IMR-90 (cell line): ENCODE results near the gene MRS2. TPM values are rescaled to one million over a fixed set of nuclear protein-coding genes. Genes with fewer than 3 reads are reported as not detected.

ENCODE experiments used
- ATAC-seq: fragments of 200-7000 bp; cut with Tn5 transposase; 2 replicates; pipeline ENCODE4 v1.9.1; 2020; ENCODE audit warnings: low read depth, mild to moderate bottlenecking, moderate library complexity
- BruUV-seq: library from RNA; stranded (reverse); fragments of 400-500 nt; replicated peaks from 2 replicates; lab custom pipeline; 2021; lab: Mats Ljungman, UMichigan
- CTCF ChIA-PET: fragments of 300-600 bp; formaldehyde crosslinking; extraction: SDS; loops from one replicate; lab custom pipeline; 2021; ENCODE audit warnings: antibody characterized with exemption; lab: Yijun Ruan, JAX
- POLR2A ChIA-PET: fragments of 300-600 bp; sonication (Branson Sonifier 250); formaldehyde crosslinking; loops from one replicate; lab custom pipeline; 2022; ENCODE audit warnings: antibody characterized with exemption; ENCODE audit not compliant: unreplicated experiment; lab: Charles Lee
- DNase-seq: peaks from one replicate; pipeline ENCODE4 v3.0.0; 2013
- H2AFZ ChIP-seq: replicated peaks from 2 replicates; pipeline ENCODE3; 2013; ENCODE audit warnings: low read length, mild to moderate bottlenecking; ENCODE audit not compliant: poor library complexity
- H2AK5ac ChIP-seq: 2 replicates; pipeline ENCODE4 v1.6.1; 2013; ENCODE audit warnings: low read depth, low read length, inconsistent platforms
- H2AK9ac ChIP-seq: replicated peaks from 2 replicates; pipeline ENCODE3; 2013; ENCODE audit warnings: mild to moderate bottlenecking, low read depth, low read length, moderate library complexity; ENCODE audit not compliant: poor library complexity
- H2BK120ac ChIP-seq: 2 replicates; pipeline ENCODE4 v1.6.1; 2013; ENCODE audit warnings: low read depth, low read length, inconsistent platforms
- H2BK15ac ChIP-seq: 3 replicates; pipeline ENCODE4 v1.6.1; 2013; ENCODE audit warnings: low read depth, low read length, inconsistent platforms
- H2BK20ac ChIP-seq: 2 replicates; pipeline ENCODE4 v1.6.1; 2013; ENCODE audit warnings: low read depth, mild to moderate bottlenecking, inconsistent platforms, low read length, moderate library complexity
- H2BK5ac ChIP-seq: 2 replicates; pipeline ENCODE4 v1.6.1; 2013; ENCODE audit warnings: mild to moderate bottlenecking, low read depth, low read length, inconsistent platforms; ENCODE audit not compliant: poor library complexity, severe bottlenecking
- H3K14ac ChIP-seq: replicated peaks from 2 replicates; pipeline ENCODE4 v1.6.1; 2013; ENCODE audit warnings: low read depth, low read length, inconsistent platforms
- H3K18ac ChIP-seq: 2 replicates; pipeline ENCODE4 v1.6.1; 2013; ENCODE audit warnings: low read depth, low read length, control low read depth
- H3K23ac ChIP-seq: 2 replicates; pipeline ENCODE4 v1.6.1; 2013; ENCODE audit warnings: low read depth, low read length, inconsistent platforms
- H3K27ac ChIP-seq: 2 replicates; pipeline ENCODE4 v1.5.1; 2013; ENCODE audit warnings: mild to moderate bottlenecking, control low read depth, low read length; ENCODE audit not compliant: insufficient read depth
- H3K27me3 ChIP-seq: 2 replicates; pipeline ENCODE4 v1.6.1; 2013; ENCODE audit warnings: low read length; ENCODE audit not compliant: control insufficient read depth, insufficient read depth
- H3K36me3 ChIP-seq: 2 replicates; pipeline ENCODE4 v1.6.1; 2013; ENCODE audit warnings: low read length, mixed read lengths; ENCODE audit not compliant: control insufficient read depth, insufficient read depth
- H3K4ac ChIP-seq: 2 replicates; pipeline ENCODE4 v1.6.1; 2013; ENCODE audit warnings: low read depth, low read length, inconsistent platforms
- H3K4me1 ChIP-seq: 2 replicates; pipeline ENCODE4 v1.6.1; 2013; ENCODE audit warnings: low read length, mixed read lengths; ENCODE audit not compliant: control insufficient read depth, insufficient read depth
- H3K4me2 ChIP-seq: 2 replicates; pipeline ENCODE4 v1.6.1; 2013; ENCODE audit warnings: low read depth, mild to moderate bottlenecking, control low read depth, low read length, moderate library complexity
- H3K4me3 ChIP-seq: 2 replicates; pipeline ENCODE4 v1.5.1; 2013; ENCODE audit warnings: low read depth, mild to moderate bottlenecking, control low read depth, low read length, moderate library complexity; ENCODE audit not compliant: insufficient read depth
- H3K56ac ChIP-seq: 2 replicates; pipeline ENCODE4 v1.6.1; 2013; ENCODE audit warnings: low read length, inconsistent platforms; ENCODE audit not compliant: insufficient read depth; ENCODE audit errors: extremely low read depth
- H3K79me1 ChIP-seq, 2 experiments: 2 replicates each; pipeline ENCODE4 v1.6.1; 2013; ENCODE audit warnings: low read length in 2 of 2, inconsistent platforms in 1 of 2, low read depth in 1 of 2
- H3K9ac ChIP-seq: 2 replicates; pipeline ENCODE4 v1.6.1; 2013; ENCODE audit warnings: low read depth, low read length, control low read depth
- H3K9me1 ChIP-seq: 2 replicates; pipeline ENCODE4 v1.6.1; 2013; ENCODE audit warnings: low read length, inconsistent platforms; ENCODE audit not compliant: insufficient read depth
- H3K9me3 ChIP-seq: 2 replicates; pipeline ENCODE4 v1.6.1; 2013; ENCODE audit warnings: low read length; ENCODE audit not compliant: control insufficient read depth, insufficient read depth
- H4K20me1 ChIP-seq: 2 replicates; pipeline ENCODE4 v1.6.1; 2013; ENCODE audit warnings: low read length, inconsistent platforms; ENCODE audit not compliant: insufficient read depth
- H4K5ac ChIP-seq: 2 replicates; pipeline ENCODE4 v1.6.1; 2013; ENCODE audit warnings: mild to moderate bottlenecking, low read depth, low read length, control low read depth
- H4K8ac ChIP-seq, 2 experiments: 2 replicates each; pipeline ENCODE4 v1.6.1; 2013; ENCODE audit warnings: low read depth in 2 of 2, low read length in 2 of 2, control low read depth in 1 of 2, inconsistent platforms in 1 of 2
- H4K91ac ChIP-seq: 2 replicates; pipeline ENCODE4 v1.6.1; 2013; ENCODE audit warnings: low read depth, low read length, inconsistent platforms; ENCODE audit not compliant: insufficient read depth
- BHLHE40 ChIP-seq: fragments of 150-350 bp; IDR thresholded peaks from 2 replicates; pipeline ENCODE4 v1.6.1; 2016; ENCODE audit warnings: mild to moderate bottlenecking, low read depth, low read length
- CHD1 ChIP-seq: IDR thresholded peaks from 2 replicates; pipeline ENCODE4 v1.6.1; 2012; ENCODE audit warnings: low read depth, low read length, improper control_type of control experiment
- ELK1 ChIP-seq: fragments of 150-350 bp; IDR thresholded peaks from 2 replicates; pipeline ENCODE4 v1.6.1; 2016; ENCODE audit warnings: low read depth, mild to moderate bottlenecking, low read length, moderate library complexity, borderline replicate concordance
- MAFK ChIP-seq: IDR thresholded peaks from 2 replicates; pipeline ENCODE4 v1.6.1; 2012; ENCODE audit warnings: low read depth, low read length, improper control_type of control experiment
- NFE2L2 ChIP-seq: fragments of 150-350 bp; IDR thresholded peaks from 2 replicates; pipeline ENCODE4 v1.6.1; 2016; ENCODE audit warnings: low read depth, mild to moderate bottlenecking, low read length
- SMC3 ChIP-seq: fragments of 150-350 bp; IDR thresholded peaks from 2 replicates; pipeline ENCODE4 v1.6.1; 2016; ENCODE audit warnings: low read depth, mild to moderate bottlenecking, antibody characterized with exemption, low read length, moderate library complexity
- dilution Hi-C: fragments of 300-500 bp; cut with HindIII; formaldehyde crosslinking; loops from one replicate; pipeline ENCODE4 v1.14.3; 2018; ENCODE audit warnings: low sequenced_read_pairs; ENCODE audit not compliant: unreplicated experiment
- in situ Hi-C: fragments of 300-500 bp; cut with MboI; formaldehyde crosslinking; loops from 3 replicates; pipeline ENCODE4 v1.14.3; 2019; ENCODE audit warnings: low sequenced_read_pairs, inconsistent platforms, mixed read lengths
- intact Hi-C: fragments of 100-400 bp; cut with micrococcal nuclease; formaldehyde crosslinking; loops from 2 replicates; pipeline ENCODE4 v1.10.0; 2022
- microRNA-seq, 2 experiments: library from miRNA; stranded (forward) in 1 of 2; unstranded in 1 of 2; fragments of 10-50 nt in 1 of 2; fragments of <30 nt in 1 of 2; gene quantifications in 1 of 2; microRNA quantifications in 1 of 2; one replicate each; pipeline versions ENCODE3 to v1.1.0; 2013 to 2020; ENCODE audit not compliant: insufficient read depth in 1 of 2, insufficient read length in 1 of 2, unreplicated experiment in 1 of 2
- polyA plus RNA-seq, 3 experiments: library from polyadenylated mRNA; depleted of rRNA; stranded (reverse); fragments of >200 nt; gene quantifications; 2 replicates each; pipeline ENCODE4 v1.2.3, GENCODE V29; 2012; ENCODE audit warnings: low replicate concordance in 1 of 3
- small RNA-seq, 5 experiments: library from RNA; depleted of rRNA; stranded (forward); fragments of <200 nt; gene quantifications; one replicate each; pipeline ENCODE3, GENCODE V24; 2012
- total RNA-seq: library from RNA; depleted of rRNA; stranded (reverse); fragments of >200 nt; gene quantifications from 2 replicates; pipeline ENCODE4 v1.2.3, GENCODE V29; 2012; rRNA removed
- TF ChIP-seq, protein P1 (sequence below): fragments of 150-350 bp; IDR thresholded peaks from 2 replicates; pipeline ENCODE4 v1.6.1; 2017; ENCODE audit warnings: mild to moderate bottlenecking, antibody characterized with exemption, low read length, low read depth

MRS2 gene
- total and polyA plus RNA-seq, 2 of the 4 experiments (the other 2 are of a cell fraction), result 8.8 to 11.1 TPM

GRCh38 chr6:24472181-24472580 is 69.4 kb downstream of the MRS2 start:
- Histone ChIP-seq H4K8ac (no peak overlapping the region), H3K18ac (no peak overlapping the region), H4K5ac (no peak overlapping the region), H4K20me1 (no peaks in the 10 kb centered on the region), H4K91ac (no peak overlapping the region), H3K14ac (no peak overlapping the region), H2AK5ac (no peak overlapping the region), H3K23ac (no peak overlapping the region), H2BK20ac (no peak overlapping the region), H2BK120ac (no peak overlapping the region), H3K9ac (no peak overlapping the region), H2BK5ac (no peak overlapping the region), H3K9me3 (no peaks in the 10 kb centered on the region), H3K27me3 (no peaks in the 10 kb centered on the region; the same call in 1 of the 2 replicates), H3K27ac (no peak overlapping the region), H3K4ac (no peak overlapping the region), H3K36me3 (no peaks in the 10 kb centered on the region), H3K56ac (no peak overlapping the region), H3K9me1 (no peaks in the 10 kb centered on the region), H3K4me3 (no peak overlapping the region), H3K79me1 (no peaks in the 10 kb centered on the region), H3K4me2 (no peak overlapping the region), H2AK9ac (no peak overlapping the region), H2BK15ac (no peak overlapping the region), H2AFZ (no peak overlapping the region), H3K4me1 (no peaks in the 10 kb centered on the region)
- DNase-seq (peak; percentile 12), ATAC-seq (peak; percentile 57)
- TF ChIP-seq, protein P1, sequence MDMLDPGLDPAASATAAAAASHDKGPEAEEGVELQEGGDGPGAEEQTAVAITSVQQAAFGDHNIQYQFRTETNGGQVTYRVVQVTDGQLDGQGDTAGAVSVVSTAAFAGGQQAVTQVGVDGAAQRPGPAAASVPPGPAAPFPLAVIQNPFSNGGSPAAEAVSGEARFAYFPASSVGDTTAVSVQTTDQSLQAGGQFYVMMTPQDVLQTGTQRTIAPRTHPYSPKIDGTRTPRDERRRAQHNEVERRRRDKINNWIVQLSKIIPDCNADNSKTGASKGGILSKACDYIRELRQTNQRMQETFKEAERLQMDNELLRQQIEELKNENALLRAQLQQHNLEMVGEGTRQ, result no peak
- no peak for TF ChIP-seq ELK1
- no peak for TF ChIP-seq SMC3
- 0 out of 2 replicates have a peak, but pooled peaks have one; percentile 24 for TF ChIP-seq MAFK
- peak; percentile 85 for TF ChIP-seq NFE2L2
- TF ChIP-seq BHLHE40, result no peak
- no peak for TF ChIP-seq CHD1
- in situ Hi-C loops (no loop called here), intact Hi-C loops (no loop called here), dilution Hi-C loops (no loop called here)
- CTCF ChIA-PET, result no interaction called here
- BruUV-seq, result no TSS peak
- POLR2A ChIA-PET, result no interaction called here

Small RNA genes lying within 50 kb of the gene (microRNA-seq; reads per million reads assigned to microRNA genes)
- gene RNU6-391P (ENCODE audit: insufficient read depth, insufficient read length), result not detected

Small RNA genes lying within 50 kb of the gene (small RNA-seq; reads per million reads assigned to genes)
- 0 to 0.60 (median 0) reads per million in 5 experiments for gene RNU6-391P

Other genes starting within 250 kb of the MRS2 start
- not detected in 2 replicates for gene DCDC2, start 44.9 kb upstream of the MRS2 start, total RNA-seq
- not detected in 2 replicates for gene DCDC2, start 44.9 kb upstream of the MRS2 start, polyA plus RNA-seq (2012; rRNA removed)
- gene GPLD1, start 86.6 kb downstream of the MRS2 start, total RNA-seq, result 0.18 and 0.28 TPM in 2 replicates
- gene GPLD1, start 86.6 kb downstream of the MRS2 start, polyA plus RNA-seq (2012; rRNA removed), result 0.05 and 0.11 TPM in 2 replicates
- 0.28 and 0.36 TPM in 2 replicates for gene ALDH5A1, start 92.0 kb downstream of the MRS2 start, total RNA-seq
- gene ALDH5A1, start 92.0 kb downstream of the MRS2 start, polyA plus RNA-seq (2012; rRNA removed), result 0.46 and 0.48 TPM in 2 replicates
- gene KIAA0319, start 243.3 kb downstream of the MRS2 start, total RNA-seq, result not detected in 2 replicates
- gene KIAA0319, start 243.3 kb downstream of the MRS2 start, polyA plus RNA-seq (2012; rRNA removed), result not detected in 2 replicates